Measurements from ENCODE around the gene WFDC12.

DNA sequence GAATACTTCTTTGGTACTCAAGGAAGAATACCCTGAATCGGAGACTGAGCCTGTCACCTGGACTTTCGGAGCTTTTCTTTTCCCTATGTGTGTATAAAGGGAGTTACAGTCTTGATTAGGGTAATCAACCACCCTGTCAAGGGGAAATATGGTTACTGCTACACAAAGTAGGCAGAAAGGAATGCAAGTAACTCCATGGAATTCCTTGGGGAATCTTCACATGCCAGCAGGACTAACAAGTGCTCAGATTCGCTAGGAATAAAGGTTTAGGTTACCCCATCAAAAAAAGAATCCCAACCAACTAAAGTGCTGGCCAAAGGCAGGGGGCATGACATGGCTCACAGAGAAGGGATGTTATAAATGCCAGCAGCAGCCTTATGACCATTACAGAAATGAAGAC is 33.8 kb downstream of the WFDC12 start:
- TF ChIP-seq, protein P1, sequence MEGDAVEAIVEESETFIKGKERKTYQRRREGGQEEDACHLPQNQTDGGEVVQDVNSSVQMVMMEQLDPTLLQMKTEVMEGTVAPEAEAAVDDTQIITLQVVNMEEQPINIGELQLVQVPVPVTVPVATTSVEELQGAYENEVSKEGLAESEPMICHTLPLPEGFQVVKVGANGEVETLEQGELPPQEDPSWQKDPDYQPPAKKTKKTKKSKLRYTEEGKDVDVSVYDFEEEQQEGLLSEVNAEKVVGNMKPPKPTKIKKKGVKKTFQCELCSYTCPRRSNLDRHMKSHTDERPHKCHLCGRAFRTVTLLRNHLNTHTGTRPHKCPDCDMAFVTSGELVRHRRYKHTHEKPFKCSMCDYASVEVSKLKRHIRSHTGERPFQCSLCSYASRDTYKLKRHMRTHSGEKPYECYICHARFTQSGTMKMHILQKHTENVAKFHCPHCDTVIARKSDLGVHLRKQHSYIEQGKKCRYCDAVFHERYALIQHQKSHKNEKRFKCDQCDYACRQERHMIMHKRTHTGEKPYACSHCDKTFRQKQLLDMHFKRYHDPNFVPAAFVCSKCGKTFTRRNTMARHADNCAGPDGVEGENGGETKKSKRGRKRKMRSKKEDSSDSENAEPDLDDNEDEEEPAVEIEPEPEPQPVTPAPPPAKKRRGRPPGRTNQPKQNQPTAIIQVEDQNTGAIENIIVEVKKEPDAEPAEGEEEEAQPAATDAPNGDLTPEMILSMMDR (IDR thresholded peaks at IDR 0.05; ENCODE audit: extremely low read depth in 1 of 2, insufficient read depth in 1 of 2, low read depth in 1 of 2, low read length in 2 of 2) = no peak
- TF ChIP-seq EZH2 (IDR thresholded peaks at IDR 0.05; ENCODE audit: borderline replicate concordance, low read depth, low read length, severe bottlenecking) = no peak
- no peak for TF ChIP-seq JUN (IDR thresholded peaks at IDR 0.05; ENCODE audit: borderline replicate concordance, insufficient read depth, insufficient read length, low read depth)
- no peak for TF ChIP-seq MYC (IDR thresholded peaks at IDR 0.05; ENCODE audit: low read depth, low read length)
- no peak for TF ChIP-seq POLR2AphosphoS5 (IDR thresholded peaks at IDR 0.05; ENCODE audit: insufficient read depth, low read depth, low read length)
- TF ChIP-seq, protein P2, sequence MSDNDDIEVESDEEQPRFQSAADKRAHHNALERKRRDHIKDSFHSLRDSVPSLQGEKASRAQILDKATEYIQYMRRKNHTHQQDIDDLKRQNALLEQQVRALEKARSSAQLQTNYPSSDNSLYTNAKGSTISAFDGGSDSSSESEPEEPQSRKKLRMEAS (IDR thresholded peaks at IDR 0.05; ENCODE audit: insufficient read depth, insufficient read length) = no peak
- TF ChIP-seq POLR2A (IDR thresholded peaks at IDR 0.05; ENCODE audit: low read depth, low read length) = no peak
- no peak for TF ChIP-seq GATA2 (IDR thresholded peaks at IDR 0.05; ENCODE audit: insufficient read depth, insufficient read length, low read depth, low read length)

Data from endothelial cell of umbilical vein (primary cell).